H1 (cell line): ENCODE results near the gene HJURP. TPM values are rescaled to one million over a fixed set of nuclear protein-coding genes. Genes with fewer than 3 reads are reported as not detected.

Experiments
- CTCF ChIA-PET: fragments of 300-600 bp; sonication (Branson Sonifier 250); formaldehyde crosslinking; loops from one replicate; lab custom pipeline; 2021; ENCODE audit not compliant: partially characterized antibody; lab: Charles Lee
- POLR2A ChIA-PET: fragments of 300-600 bp; sonication (Branson Sonifier 250); formaldehyde crosslinking; loops from one replicate; lab custom pipeline; 2021; ENCODE audit warnings: inconsistent platforms; ENCODE audit not compliant: partially characterized antibody; lab: Charles Lee
- DNase-seq, 2 experiments: peaks; one replicate each; pipeline versions ENCODE4 v3.0.0 to v3.0.0-alpha.2; 2010 to 2022; ENCODE audit warnings: low spot score in 2 of 2, low read depth in 1 of 2, mixed read lengths in 1 of 2
- FAIRE-seq: peaks from 2 replicates; lab custom pipeline; 2011; peaks lifted over from hg19 to GRCh38; lab: Jason Lieb, UNC
- H2AFZ ChIP-seq: 2 replicates; pipeline ENCODE4 v1.8.1; 2012; ENCODE audit warnings: low read length, inconsistent platforms
- H2AK5ac ChIP-seq: 2 replicates; pipeline ENCODE4 v1.6.1; 2013; ENCODE audit warnings: low read depth, low read length
- H2BK120ac ChIP-seq: replicated peaks from 2 replicates; pipeline ENCODE3; 2013; ENCODE audit warnings: low read depth, low read length, inconsistent platforms
- H2BK12ac ChIP-seq: 2 replicates; pipeline ENCODE4 v1.6.1; 2013; ENCODE audit warnings: low read depth, low read length
- H2BK15ac ChIP-seq: 2 replicates; pipeline ENCODE4 v1.6.1; 2013; ENCODE audit warnings: low read length
- H2BK20ac ChIP-seq: 2 replicates; pipeline ENCODE4 v1.6.1; 2013; ENCODE audit warnings: low read length
- H2BK5ac ChIP-seq: 2 replicates; pipeline ENCODE4 v1.6.1; 2013; ENCODE audit warnings: low read depth, low read length
- H3K14ac ChIP-seq: 2 replicates; pipeline ENCODE4 v1.6.1; 2013; ENCODE audit warnings: inconsistent platforms; ENCODE audit not compliant: insufficient read length
- H3K18ac ChIP-seq: 2 replicates; pipeline ENCODE4 v1.6.1; 2013; ENCODE audit warnings: low read length; ENCODE audit errors: extremely low read depth
- H3K23ac ChIP-seq: 2 replicates; pipeline ENCODE4 v1.6.1; 2013; ENCODE audit warnings: inconsistent platforms; ENCODE audit not compliant: insufficient read length
- H3K23me2 ChIP-seq: 2 replicates; pipeline ENCODE4 v1.6.1; 2013; ENCODE audit warnings: low read depth, low read length
- H3K27ac ChIP-seq: 2 replicates; pipeline ENCODE4 v1.6.1; 2011; ENCODE audit warnings: low read depth, low read length, inconsistent platforms
- H3K27me3 ChIP-seq, 4 experiments: replicated peaks in 1 of 4; 1 replicate in 1 of 4; 2 replicates in 3 of 4; pipeline versions ENCODE4 v1.6.1 to v1.8.1; 2011 to 2013; ENCODE audit warnings: low read length in 3 of 4, mild to moderate bottlenecking in 3 of 4, inconsistent platforms in 2 of 4, mixed read lengths in 2 of 4, moderate library complexity in 1 of 4; ENCODE audit not compliant: control insufficient read depth in 3 of 4, insufficient read depth in 3 of 4; ENCODE audit errors: extremely low read depth in 1 of 4
- H3K36me3 ChIP-seq, 4 experiments: 2 replicates each; pipeline versions ENCODE4 v1.6.1 to v1.8.1; 2011 to 2013; ENCODE audit warnings: mild to moderate bottlenecking in 4 of 4, low read length in 3 of 4, moderate library complexity in 2 of 4, control low read depth in 1 of 4, inconsistent platforms in 1 of 4; ENCODE audit not compliant: insufficient read depth in 4 of 4, control insufficient read depth in 2 of 4
- H3K4ac ChIP-seq: replicated peaks from 2 replicates; pipeline ENCODE3; 2013; ENCODE audit warnings: low read length, low read depth, mixed read lengths, inconsistent platforms; ENCODE audit not compliant: insufficient read length
- H3K4me1 ChIP-seq, 4 experiments: replicated peaks in 1 of 4; 1 replicate in 1 of 4; 2 replicates in 3 of 4; pipeline versions ENCODE4 v1.6.1 to v1.8.1; 2011 to 2013; ENCODE audit warnings: low read length in 3 of 4, inconsistent platforms in 2 of 4, mixed read lengths in 1 of 4; ENCODE audit not compliant: insufficient read depth in 4 of 4, control insufficient read depth in 3 of 4
- H3K4me2 ChIP-seq, 2 experiments: 2 replicates each; pipeline versions ENCODE4 v1.6.1 to v1.8.1; 2011 to 2013; ENCODE audit warnings: low read depth in 2 of 2, low read length in 2 of 2, control low read depth in 1 of 2, inconsistent platforms in 1 of 2, mild to moderate bottlenecking in 1 of 2; ENCODE audit not compliant: insufficient read depth in 1 of 2
- H3K4me3 ChIP-seq, 4 experiments: fragments of 200-600, 300-600 bp in 1 of 4; sonication (generic), shearing (Covaris generic), sonication (Bioruptor Twin) in 1 of 4; 2 replicates each; pipeline versions ENCODE4 v1.5.1 to v1.8.1; 2011 to 2016; ENCODE audit warnings: low read length in 4 of 4, low read depth in 3 of 4, control low read depth in 2 of 4, inconsistent platforms in 2 of 4, mild to moderate bottlenecking in 2 of 4, mixed read lengths in 1 of 4, moderate library complexity in 1 of 4; ENCODE audit not compliant: insufficient read depth in 2 of 4; ENCODE audit errors: extremely low read depth in 1 of 4
- H3K56ac ChIP-seq: replicated peaks from 2 replicates; pipeline ENCODE3; 2013; ENCODE audit warnings: low read depth, mild to moderate bottlenecking, mixed read lengths, low read length, inconsistent platforms; ENCODE audit not compliant: insufficient read length
- H3K79me1 ChIP-seq: 2 replicates; pipeline ENCODE4 v1.6.1; 2013; ENCODE audit warnings: low read depth, low read length, control low read depth
- H3K79me2 ChIP-seq, 2 experiments: 2 replicates each; pipeline versions ENCODE4 v1.6.1 to v1.8.1; 2012 to 2013; ENCODE audit warnings: low read length in 2 of 2, mild to moderate bottlenecking in 2 of 2, inconsistent platforms in 1 of 2; ENCODE audit not compliant: insufficient read depth in 2 of 2, control insufficient read depth in 1 of 2
- H3K9ac ChIP-seq, 4 experiments: replicated peaks in 1 of 4; 1 replicate in 1 of 4; 2 replicates in 3 of 4; pipeline versions ENCODE4 v1.6.1 to v1.8.1; 2011 to 2013; ENCODE audit warnings: low read depth in 3 of 4, low read length in 3 of 4, control low read depth in 2 of 4, mild to moderate bottlenecking in 2 of 4, moderate library complexity in 2 of 4, inconsistent platforms in 1 of 4; ENCODE audit errors: extremely low read depth in 1 of 4
- H3K9me3 ChIP-seq, 2 experiments: 2 replicates each; pipeline versions ENCODE4 v1.6.1 to v1.8.1; 2012 to 2013; ENCODE audit warnings: mild to moderate bottlenecking in 2 of 2, moderate library complexity in 2 of 2, control low read depth in 1 of 2, inconsistent platforms in 1 of 2, low read depth in 1 of 2, low read length in 1 of 2, mixed read lengths in 1 of 2; ENCODE audit not compliant: insufficient read depth in 2 of 2
- H4K20me1 ChIP-seq, 2 experiments: replicated peaks in 1 of 2; 2 replicates each; pipeline versions ENCODE3 to v1.8.1; 2011 to 2013; ENCODE audit warnings: inconsistent platforms in 2 of 2, low read length in 2 of 2, mild to moderate bottlenecking in 1 of 2; ENCODE audit not compliant: insufficient read depth in 2 of 2, control insufficient read depth in 1 of 2
- H4K5ac ChIP-seq: 2 replicates; pipeline ENCODE4 v1.6.1; 2013; ENCODE audit warnings: low read length, low read depth, mixed read lengths, inconsistent platforms; ENCODE audit not compliant: insufficient read length
- H4K8ac ChIP-seq: 2 replicates; pipeline ENCODE4 v1.8.0; 2013; ENCODE audit warnings: mild to moderate bottlenecking, moderate library complexity, low read length, inconsistent platforms; ENCODE audit not compliant: insufficient read depth; ENCODE audit errors: extremely low read depth
- H4K91ac ChIP-seq: replicated peaks from 2 replicates; pipeline ENCODE3; 2013; ENCODE audit warnings: low read length, mixed read lengths, inconsistent platforms; ENCODE audit not compliant: insufficient read length
- CHD2 ChIP-seq: IDR thresholded peaks from 2 replicates; pipeline ENCODE4 v1.6.1; 2012; ENCODE audit warnings: low read length, improper control_type of control experiment
- CREB1 ChIP-seq: IDR thresholded peaks from 2 replicates; pipeline ENCODE4 v1.6.1; 2012; ENCODE audit warnings: inconsistent platforms
- GABPA ChIP-seq: IDR thresholded peaks from 2 replicates; pipeline ENCODE4 v1.6.1; 2011; ENCODE audit warnings: mild to moderate bottlenecking, low read length, moderate library complexity, borderline replicate concordance; ENCODE audit not compliant: insufficient read depth
- KDM1A ChIP-seq: fragments of 200-600, 300-600 bp; sonication (generic); IDR thresholded peaks from 2 replicates; pipeline ENCODE4 v1.7.1; 2016; ENCODE audit warnings: mild to moderate bottlenecking, low read length, borderline replicate concordance
- KDM4A ChIP-seq: IDR thresholded peaks from one replicate; pipeline ENCODE4 v1.7.1; 2012; ENCODE audit warnings: low read depth, mild to moderate bottlenecking, moderate library complexity, low read length, inconsistent platforms; ENCODE audit not compliant: severe bottlenecking
- KDM5A ChIP-seq: fragments of 200-600 bp; IDR thresholded peaks from 2 replicates; pipeline ENCODE4 v1.7.1; 2012; ENCODE audit warnings: mild to moderate bottlenecking, low read length, inconsistent platforms, mixed read lengths
- RAD21 ChIP-seq, 2 experiments: IDR thresholded peaks in 1 of 2; conservative IDR thresholded peaks in 1 of 2; 2 replicates each; pipeline ENCODE4 v1.6.1; 2011; ENCODE audit warnings: low read depth in 2 of 2, low read length in 2 of 2, improper control_type of control experiment in 1 of 2, inconsistent platforms in 1 of 2, mild to moderate bottlenecking in 1 of 2, moderate library complexity in 1 of 2
- SAP30 ChIP-seq: fragments of 300-600 bp; sonication (generic); IDR thresholded peaks from 2 replicates; pipeline ENCODE4 v1.7.1; 2012; ENCODE audit warnings: low read length, moderate library complexity, mild to moderate bottlenecking, inconsistent platforms; ENCODE audit not compliant: insufficient read depth, insufficient replicate concordance
- SP4 ChIP-seq: IDR thresholded peaks from 2 replicates; pipeline ENCODE4 v1.6.1; 2012; ENCODE audit warnings: low read length, inconsistent platforms
- ZNF274 ChIP-seq: IDR thresholded peaks from 2 replicates; pipeline ENCODE4 v1.7.0; 2012; ENCODE audit warnings: low read length, borderline replicate concordance; ENCODE audit errors: extremely low read depth
- whole genome bisulfite sequencing, 2 experiments: shearing (Covaris generic) in 1 of 2; methylation state at CpG; one replicate each; pipeline versions ENCODE4 v1.1.6 to v1.1.7; 2013 to 2015; ENCODE audit warnings: low lambda C conversion rate in 2 of 2, mixed read lengths in 2 of 2, inconsistent platforms in 1 of 2, low coverage in 1 of 2, missing lambda C conversion rate in 1 of 2; ENCODE audit not compliant: insufficient replicate concordance in 2 of 2, insufficient coverage in 1 of 2, insufficient read length in 1 of 2; ENCODE audit errors: extremely low coverage in 1 of 2, missing lambda C conversion rate in 1 of 2; 5-methylcytosine and 5-hydroxymethylcytosine counted together
- polyA plus RNA-seq, 7 experiments: library from polyadenylated mRNA; depleted of rRNA in 3 of 7; stranded (reverse) in 5 of 7; unstranded in 2 of 7; fragments of >200 nt in 5 of 7; fragments of 200-250 nt in 2 of 7; gene quantifications; 1 replicate in 5 of 7; 2 replicates in 1 of 7; 4 replicates in 1 of 7; pipeline versions ENCODE4 v1.2.1 to v1.2.3, GENCODE V29; 2011 to 2013; ENCODE audit warnings: missing spikeins in 2 of 7, mixed read lengths in 2 of 7
- total RNA-seq: library from RNA; stranded (reverse); fragmentation: NEBNext Ultra II Directional; extraction: Animal tissue kit (Norgen Biotek cat#: 25700); gene quantifications from 2 replicates; pipeline ENCODE4 v1.2.1, GENCODE V29; 2021
- TF ChIP-seq, protein P1 (sequence below): IDR thresholded peaks from 2 replicates; pipeline ENCODE4 v1.6.1; 2011; ENCODE audit warnings: low read depth, mild to moderate bottlenecking, low read length; ENCODE audit not compliant: insufficient read depth

The HJURP gene
- total and polyA plus RNA-seq, 2 of the 8 experiments (the other 6 are each of a cell fraction or from before 2014, with no cell fraction given): 49.3 to 60.5 TPM

GRCh38 chr2:233824373-233824772 is 30.0 kb downstream of the HJURP start:
- Histone ChIP-seq H2BK20ac (no peak overlapping the region), H3K36me3 (no peaks in the 10 kb centered on the region), H4K8ac (no peak overlapping the region), H4K20me1 (no peaks in the 10 kb centered on the region), H3K23me2 (no peaks in the 10 kb centered on the region), H3K4ac (no peak overlapping the region), H3K79me2 (no peaks in the 10 kb centered on the region), H3K9me3 (no peaks in the 10 kb centered on the region), H3K14ac (no peak overlapping the region), H4K5ac (no peak overlapping the region), H3K9ac (no peak overlapping the region), H2BK120ac (no peak overlapping the region), H3K27me3 (no peaks in the 10 kb centered on the region), H2BK12ac (no peak overlapping the region), H3K4me3 (no peak overlapping the region), H2AFZ (no peak overlapping the region), H3K79me1 (no peaks in the 10 kb centered on the region), H3K4me1 (no peaks in the 10 kb centered on the region), H3K18ac (no peak overlapping the region), H3K56ac (no peak overlapping the region), H3K4me2 (no peak overlapping the region), H2BK15ac (no peak overlapping the region), H3K27ac (no peak overlapping the region), H4K91ac (no peak overlapping the region), H2AK5ac (no peak overlapping the region), H2BK5ac (no peak overlapping the region), H3K23ac (no peak overlapping the region)
- ChIA-PET CTCF (interaction anchor here (1.8 kb wide), 1 partner anchor 8 kb away, joined by 7 read pairs; no protein-coding TSS in a partner anchor), POLR2A (no interaction called here)
- 81% methylated on average over 7 of the region's 7 CpGs; no CpG with 5 or more reads in 1 of the 2 experiments for WGBS, 2 experiments
- DNase-seq: no peak
- FAIRE-seq: no peak
- TF ChIP-seq GABPA: no peak
- TF ChIP-seq SP4: no peak
- no peak for TF ChIP-seq SAP30
- no peak for TF ChIP-seq CHD2
- TF ChIP-seq KDM5A: no peak
- TF ChIP-seq CREB1: no peak
- no peak for TF ChIP-seq KDM1A
- TF ChIP-seq RAD21 (IDR thresholded peaks at IDR 0.05 in 1 of 2, conservative IDR thresholded peaks at IDR 0.05 in 1 of 2; ENCODE audit: low read depth in 2 of 2, low read length in 2 of 2): no peak
- TF ChIP-seq, protein P1, sequence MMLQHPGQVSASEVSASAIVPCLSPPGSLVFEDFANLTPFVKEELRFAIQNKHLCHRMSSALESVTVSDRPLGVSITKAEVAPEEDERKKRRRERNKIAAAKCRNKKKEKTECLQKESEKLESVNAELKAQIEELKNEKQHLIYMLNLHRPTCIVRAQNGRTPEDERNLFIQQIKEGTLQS: no peak
- TF ChIP-seq KDM4A: no peak
- TF ChIP-seq ZNF274: no peak
